ENCODE data around the gene ZC3HAV1.

GRCh38 chr7:139055674-139056073 is 53.8 kb downstream of the ZC3HAV1 start:
- TF ChIP-seq CTCF (conservative IDR thresholded peaks at IDR 0.05) (no peak), ZFX (IDR thresholded peaks at IDR 0.05) (no peak)
